Stimulated activated CD4-positive, alpha-beta T cell treated with anti-CD3 and anti-CD28 coated beads, TNF-alpha, amount 100 ng/mL, for 48 hours (primary cell): ENCODE measurements around the gene HOOK2.
"Not testable (repeated sequence)": the region's sequence is repeated elsewhere in the genome, so short reads cannot be mapped to it uniquely, and the experiment has no call there.

Source experiments
- DNase-seq, 3 donors: peaks; one replicate each; pipeline ENCODE4 v3.0.0-alpha.2; 2020; ENCODE audit warnings: low read depth in 3 of 3

HOOK2 gene

GRCh38 chr19:12754465-12755196 is 20.7 kb downstream of the HOOK2 start:
- no peak for DNase-seq

- no peak for DNase-seq
Observed at GRCh38 chr19:12752056-12752781, 23.1 kb downstream of the HOOK2 start.

- DNase-seq: no peak
Observed at GRCh38 chr19:12751635-12752034, 23.7 kb downstream of the HOOK2 start, which contains the start of gene BEST2. BEST2 (plus strand) TSS chr19:12751791; CDS start chr19:12752593, 802 bp downstream.

- DNase-seq: no peak
Observed at GRCh38 chr19:12750851-12751250, 24.5 kb downstream of the HOOK2 start.

GRCh38 chr19:12749938-12750521 is 25.3 kb downstream of the HOOK2 start:
- DNase-seq: no peak

GRCh38 chr19:12748489-12748888 is 26.9 kb downstream of the HOOK2 start:
- DNase-seq: no peak

- DNase-seq: no peak
Observed at GRCh38 chr19:12745166-12745897, 30.0 kb downstream of the HOOK2 start.

GRCh38 chr19:12737835-12738351 is 37.5 kb downstream of the HOOK2 start:
- no peak for DNase-seq

GRCh38 chr19:12736995-12737834 is 38.1 kb downstream of the HOOK2 start, which contains the start of gene GET3:
GET3 (plus strand) TSS chr19:12737497; CDS start chr19:12737506, 9 bp downstream.
- DNase-seq: peak; percentile 64 to 76 (median 71)

- DNase-seq: peak in 2 of 3 donors; percentile 54
Observed at GRCh38 chr19:12733369-12734214, 41.8 kb downstream of the HOOK2 start.

GRCh38 chr19:12731337-12731736 is 44.0 kb downstream of the HOOK2 start:
- no peak for DNase-seq

- DNase-seq: no peak
Observed at GRCh38 chr19:12730064-12730463, 45.3 kb downstream of the HOOK2 start.

GRCh38 chr19:12727745-12728433 is 47.5 kb downstream of the HOOK2 start:
- no peak for DNase-seq

GRCh38 chr19:12726988-12727316 is 48.4 kb downstream of the HOOK2 start:
- DNase-seq: no peak

- DNase-seq: not testable (repeated sequence)
Observed at GRCh38 chr19:12725612-12726011, 49.7 kb downstream of the HOOK2 start.

GRCh38 chr19:12723641-12724426 is 51.5 kb downstream of the HOOK2 start, which contains the start of gene TNPO2:
TNPO2 (minus strand) TSS chr19:12723932; CDS start chr19:12720977, 2,955 bp downstream.
- DNase-seq: peak; percentile 41 to 73 (median 63)

- no peak for DNase-seq
Observed at GRCh38 chr19:12723381-12723640, 52.0 kb downstream of the HOOK2 start.

- DNase-seq: peak; percentile 84 to 92 (median 91)
Observed at GRCh38 chr19:12722566-12723380, 52.6 kb downstream of the HOOK2 start.
